Astrocyte of the cerebellum (primary cell): ENCODE data around the gene MFN2.
"Not testable (repeated sequence)": the region's sequence is repeated elsewhere in the genome, so short reads cannot be mapped to it uniquely, and the experiment has no call there.

Source experiments
- DNase-seq: peaks from one replicate; pipeline ENCODE4 v3.0.0-alpha.2; 2011; ENCODE audit warnings: low read depth
- H3K4me3 ChIP-seq: 2 replicates; pipeline ENCODE4 v1.5.1; 2011; ENCODE audit warnings: mild to moderate bottlenecking, low read depth, low read length, moderate library complexity
- in situ Hi-C: cut with HindIII; loops from 2 replicates; pipeline ENCODE4 v1.10.0; 2017; ENCODE audit warnings: low sequenced_read_pairs
- TF ChIP-seq, protein P1 (sequence below): IDR thresholded peaks from 2 replicates; pipeline ENCODE4 v1.5.1; 2012; ENCODE audit warnings: low read length, low read depth, moderate library complexity, mild to moderate bottlenecking; ENCODE audit errors: missing control alignments

MFN2 gene

DNA sequence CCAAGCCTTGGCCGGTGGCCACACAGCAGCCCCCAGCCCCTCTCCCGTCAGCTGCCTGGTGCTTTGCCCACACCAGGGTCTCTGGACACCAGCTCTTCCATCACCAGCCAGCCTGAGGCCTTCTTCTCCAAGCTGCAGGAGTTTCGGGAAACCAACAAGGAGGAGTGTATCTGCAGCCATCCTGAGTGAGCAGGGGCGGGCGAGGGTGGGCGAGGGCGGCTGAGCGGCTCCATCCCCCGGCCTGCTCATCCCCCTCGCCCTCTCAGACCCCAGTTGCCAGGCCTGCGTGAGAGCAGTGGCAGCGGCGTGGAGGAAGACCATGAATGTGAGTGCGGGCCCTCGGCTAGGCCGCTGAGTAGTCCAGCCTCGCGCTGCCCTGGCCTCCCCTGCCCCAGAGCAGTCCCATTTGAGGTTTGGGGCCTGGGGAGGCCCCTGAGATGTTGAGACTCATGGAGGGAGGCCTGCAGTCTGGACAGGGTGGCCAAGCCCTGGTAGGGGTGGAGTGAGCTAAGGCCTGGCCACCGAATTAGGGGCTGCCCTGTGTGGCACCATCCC is 48.8 kb downstream of the MFN2 start:
- no peak overlapping the region for H3K4me3 ChIP-seq
- no peak for DNase-seq
- TF ChIP-seq, protein P1, sequence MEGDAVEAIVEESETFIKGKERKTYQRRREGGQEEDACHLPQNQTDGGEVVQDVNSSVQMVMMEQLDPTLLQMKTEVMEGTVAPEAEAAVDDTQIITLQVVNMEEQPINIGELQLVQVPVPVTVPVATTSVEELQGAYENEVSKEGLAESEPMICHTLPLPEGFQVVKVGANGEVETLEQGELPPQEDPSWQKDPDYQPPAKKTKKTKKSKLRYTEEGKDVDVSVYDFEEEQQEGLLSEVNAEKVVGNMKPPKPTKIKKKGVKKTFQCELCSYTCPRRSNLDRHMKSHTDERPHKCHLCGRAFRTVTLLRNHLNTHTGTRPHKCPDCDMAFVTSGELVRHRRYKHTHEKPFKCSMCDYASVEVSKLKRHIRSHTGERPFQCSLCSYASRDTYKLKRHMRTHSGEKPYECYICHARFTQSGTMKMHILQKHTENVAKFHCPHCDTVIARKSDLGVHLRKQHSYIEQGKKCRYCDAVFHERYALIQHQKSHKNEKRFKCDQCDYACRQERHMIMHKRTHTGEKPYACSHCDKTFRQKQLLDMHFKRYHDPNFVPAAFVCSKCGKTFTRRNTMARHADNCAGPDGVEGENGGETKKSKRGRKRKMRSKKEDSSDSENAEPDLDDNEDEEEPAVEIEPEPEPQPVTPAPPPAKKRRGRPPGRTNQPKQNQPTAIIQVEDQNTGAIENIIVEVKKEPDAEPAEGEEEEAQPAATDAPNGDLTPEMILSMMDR = no peak
- in situ Hi-C loops = no loop called here

DNA sequence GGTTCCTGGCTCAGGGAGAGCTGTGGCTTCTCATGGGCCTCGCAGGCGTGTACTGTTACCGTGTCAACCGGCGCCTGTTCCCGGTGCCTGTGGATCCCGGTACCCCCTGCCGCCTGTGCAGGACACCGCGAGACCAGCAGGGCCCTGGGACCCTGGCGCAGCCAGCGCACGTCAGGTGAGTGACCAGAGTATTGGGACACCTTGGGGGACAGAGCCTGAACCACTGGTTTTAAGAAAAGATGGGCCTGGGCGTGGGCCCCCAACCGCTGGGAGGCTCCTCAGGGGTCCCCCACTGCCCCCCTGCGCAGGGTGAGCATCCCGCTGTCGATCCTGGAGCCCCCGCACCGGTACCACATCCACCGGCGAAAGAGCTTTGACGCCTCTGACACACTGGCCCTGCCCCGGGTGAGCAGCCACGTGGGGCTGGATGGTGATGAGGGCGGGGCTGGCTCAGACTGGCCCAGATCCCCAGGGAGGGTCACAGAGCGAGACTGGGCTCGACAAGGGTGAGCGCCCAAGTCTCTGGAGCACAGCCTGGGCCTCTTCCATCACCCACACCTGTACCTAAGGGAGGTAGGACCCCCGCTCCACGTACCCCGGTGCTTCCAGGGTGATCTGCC is 49.6 kb downstream of the MFN2 start:
- no peak overlapping the region for H3K4me3 ChIP-seq
- in situ Hi-C loops = no loop called here
- no peak for DNase-seq
- TF ChIP-seq, protein P1 = no peak

- in situ Hi-C loops = no loop called here
- TF ChIP-seq, protein P1 = peak; percentile 63
- DNase-seq = no peak
- no peak overlapping the region for H3K4me3 ChIP-seq
Measured at GRCh38 chr1:12031039-12031980, 51.1 kb downstream of the MFN2 start.

- in situ Hi-C loops = no loop called here
- TF ChIP-seq, protein P1 = no peak
- H3K4me3 ChIP-seq = no peak overlapping the region
- DNase-seq = no peak
Measured at GRCh38 chr1:12032161-12032621, 51.9 kb downstream of the MFN2 start.

DNA sequence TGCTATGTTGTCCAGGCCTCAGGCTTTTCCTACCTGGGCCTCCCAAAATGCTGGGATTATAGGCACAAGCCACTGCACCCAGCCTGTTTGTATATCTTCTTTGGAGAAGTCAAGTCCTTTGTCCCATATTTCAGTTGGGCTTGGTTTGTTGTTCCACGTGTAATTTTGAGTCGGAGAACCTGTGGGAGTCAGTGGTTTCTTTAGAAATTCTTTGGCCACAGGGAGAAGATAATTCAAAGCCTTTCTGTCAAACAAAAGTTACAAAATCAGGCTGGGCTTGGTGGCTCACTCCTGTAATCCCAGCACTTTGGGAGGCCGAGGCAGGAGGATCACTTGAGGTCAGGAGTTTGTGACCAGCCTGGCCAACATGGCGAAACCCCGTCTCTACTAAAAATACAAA is 53.2 kb downstream of the MFN2 start:
- DNase-seq, H3K4me3 ChIP-seq, in situ Hi-C loops: not testable (repeated sequence)

GRCh38 chr1:12034381-12034801 is 54.1 kb downstream of the MFN2 start:
- no peak overlapping the region for H3K4me3 ChIP-seq
- in situ Hi-C loops = no loop called here
- no peak for DNase-seq
- TF ChIP-seq, protein P1 = no peak
